ENCODE data around the gene SERPINB12. TPM values are rescaled to one million over a fixed set of nuclear protein-coding genes. Genes with fewer than 3 reads are reported as not detected.

SERPINB12 gene
- total RNA-seq, 1 experiment from 2014 or later: not detected

DNA sequence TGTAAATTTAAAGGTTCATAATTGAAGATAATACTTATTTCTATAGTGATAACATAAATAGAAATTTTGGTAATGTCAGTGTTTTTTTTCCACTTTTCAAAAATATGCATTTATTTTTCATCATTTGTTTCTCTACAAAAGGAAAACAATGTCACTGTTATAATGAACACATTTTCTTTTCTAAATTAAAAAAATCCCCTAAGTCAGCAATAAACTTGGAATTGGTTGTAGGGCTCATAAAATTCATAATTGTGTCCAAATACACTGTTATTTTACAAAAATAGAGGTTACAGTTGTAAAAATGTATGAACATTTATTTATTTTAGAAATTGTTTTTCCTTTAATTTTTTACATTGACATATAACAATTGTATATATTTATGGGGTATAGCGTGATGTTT, 26.4 kb upstream of the SERPINB12 start:
- ChIA-PET CTCF (interaction anchor here (0.6 kb wide), 1 partner anchor 66 kb away, joined by 5 read pairs; no protein-coding TSS in a partner anchor), POLR2A (ENCODE audit: unreplicated experiment) (no interaction called here)
- Histone ChIP-seq H3K27me3 (ENCODE audit: insufficient read depth, low read depth) (no peaks in the 10 kb centered on the region), H3K4me1 (replicated peaks; ENCODE audit: insufficient read depth) (no peaks in the 10 kb centered on the region), H3K9me2 (ENCODE audit: insufficient read depth) (no peaks in the 10 kb centered on the region), H3K9me3 (ENCODE audit: insufficient read depth, low read depth) (no peaks in the 10 kb centered on the region), H4K20me1 (ENCODE audit: insufficient read depth) (no peaks in the 10 kb centered on the region), H3K4me2 (no peak overlapping the region), H3K4me3 (no peak overlapping the region), H3K79me2 (ENCODE audit: low read depth) (no peaks in the 10 kb centered on the region), H3K27ac (no peak overlapping the region), H3F3A (ENCODE audit: insufficient read depth, low read depth) (no peaks in the 10 kb centered on the region), H3K36me3 (ENCODE audit: low read depth) (no peaks in the 10 kb centered on the region), H2AFZ (no peak overlapping the region)
- TF ChIP-seq CTCF (conservative IDR thresholded peaks at IDR 0.05) (no peak), EZH2 (IDR thresholded peaks at IDR 0.05; ENCODE audit: low read depth) (no peak)
- intact Hi-C loops (cut with micrococcal nuclease; ENCODE audit: unreplicated experiment): loop anchor here (5.0 to 10.0 kb wide), 2 partner anchors 422 to 459 kb away; partner anchors contain the start of gene SERPINB8
- no peak for DNase-seq
- no TSS peak for BruUV-seq (replicated peaks)

DNA sequence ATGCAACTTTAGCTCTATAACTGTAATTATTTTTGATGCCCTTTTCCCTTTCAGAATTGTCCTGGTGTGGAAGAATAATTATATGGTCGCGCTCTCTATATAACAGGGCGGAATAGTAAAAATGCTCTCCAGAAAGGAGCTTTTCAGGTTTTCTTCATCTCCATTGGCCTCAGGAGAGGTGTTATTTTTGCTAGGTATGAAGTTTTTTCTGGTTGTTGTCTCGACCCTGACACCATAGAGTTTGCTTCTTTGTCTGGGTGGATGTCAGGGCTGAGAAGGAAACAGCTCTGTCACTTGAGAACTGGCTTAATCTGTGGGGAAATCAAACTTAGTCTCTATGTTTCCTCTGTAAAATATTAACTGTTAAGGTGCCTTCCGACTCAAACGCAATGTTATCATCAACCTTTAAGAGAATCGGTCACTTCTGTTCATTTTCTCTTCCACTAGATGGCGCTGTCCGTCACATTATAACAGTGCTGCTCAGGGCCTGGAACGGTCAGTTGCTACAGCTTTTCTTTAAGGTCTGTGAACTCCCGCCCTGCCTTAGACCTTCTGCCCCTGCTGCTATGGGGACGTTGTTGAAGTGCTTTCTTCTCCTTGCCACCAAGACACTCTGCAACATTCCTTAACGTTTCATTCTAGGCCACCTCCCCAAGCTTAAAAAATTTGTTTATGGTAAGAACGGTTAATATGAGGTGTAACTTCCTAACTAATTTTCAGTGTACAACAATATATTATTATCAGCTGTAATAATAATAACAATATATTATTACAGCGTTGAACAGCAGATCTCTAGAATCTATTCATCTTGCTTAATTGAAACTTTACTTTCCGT, 23.8 kb upstream of the SERPINB12 start:
- Histone ChIP-seq H3K4me1 (replicated peaks; ENCODE audit: insufficient read depth) (no peaks in the 10 kb centered on the region), H3K79me2 (ENCODE audit: low read depth) (no peaks in the 10 kb centered on the region), H2AFZ (0 out of 2 replicates have a peak overlapping the region, but pooled peaks have one; percentile 35), H3K36me3 (ENCODE audit: low read depth) (no peaks in the 10 kb centered on the region), H3K27ac (no peak overlapping the region), H3K4me3 (no peak overlapping the region), H3K9me3 (ENCODE audit: insufficient read depth, low read depth) (no peaks in the 10 kb centered on the region), H3K27me3 (ENCODE audit: insufficient read depth, low read depth) (no peaks in the 10 kb centered on the region), H4K20me1 (ENCODE audit: insufficient read depth) (no peaks in the 10 kb centered on the region), H3K9me2 (ENCODE audit: insufficient read depth) (no peaks in the 10 kb centered on the region), H3F3A (ENCODE audit: insufficient read depth, low read depth) (no peaks in the 10 kb centered on the region), H3K4me2 (peak overlapping the region; percentile 62; the same call in 1 of the 2 replicates)
- peak; percentile 45 to 67 for DNase-seq
- POLR2A ChIA-PET (ENCODE audit: unreplicated experiment): no interaction called here
- BruUV-seq (replicated peaks): no TSS peak
- CTCF ChIA-PET: interaction anchor here (0.5 to 1.9 kb wide), 9 partner anchors 35 to 418 kb away, joined by 3 to 24 read pairs (median 4); no protein-coding TSS in a partner anchor
- intact Hi-C loops (cut with micrococcal nuclease; ENCODE audit: unreplicated experiment): loop anchor here (1.0 to 10.0 kb wide), 6 partner anchors 60 to 456 kb away; partner anchors contain the start of gene SERPINB8
- peak; percentile 79 for TF ChIP-seq CTCF (conservative IDR thresholded peaks at IDR 0.05)
- TF ChIP-seq EZH2 (IDR thresholded peaks at IDR 0.05; ENCODE audit: low read depth): no peak

DNA sequence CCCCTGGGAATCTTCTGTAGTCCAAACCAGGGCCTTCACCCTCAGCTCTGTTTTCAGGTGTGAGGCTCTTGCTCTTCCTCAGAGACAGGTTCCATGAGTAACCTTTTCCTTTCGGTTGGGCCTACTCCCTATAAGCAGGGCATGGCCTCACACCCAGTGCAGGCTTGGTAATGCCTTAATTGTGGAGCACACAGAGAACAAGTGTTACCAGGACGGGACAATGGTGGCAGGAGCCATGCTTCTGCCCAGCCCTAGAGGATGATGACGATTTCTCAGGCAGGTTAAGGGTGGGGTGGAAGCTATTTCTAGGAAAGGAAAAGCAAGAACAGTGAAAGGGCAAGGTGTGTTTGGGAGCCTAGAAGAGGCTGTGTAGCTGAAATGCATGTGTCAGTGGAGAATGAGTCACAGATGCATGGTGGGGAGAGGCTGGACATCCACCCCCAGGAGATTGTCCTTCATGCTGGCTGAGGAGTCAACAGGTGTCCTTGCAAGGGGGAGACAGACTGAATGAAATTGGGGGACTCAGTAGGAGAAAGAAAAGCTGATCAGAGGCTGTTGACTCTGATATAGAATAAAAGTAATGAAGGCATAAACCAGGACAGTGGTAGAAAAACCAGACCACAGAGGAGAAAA, 22.0 kb upstream of the SERPINB12 start:
- Histone ChIP-seq H3K27ac (no peak overlapping the region), H3K79me2 (ENCODE audit: low read depth) (no peaks in the 10 kb centered on the region), H3K4me1 (replicated peaks; ENCODE audit: insufficient read depth) (no peaks in the 10 kb centered on the region), H3K9me2 (ENCODE audit: insufficient read depth) (no peaks in the 10 kb centered on the region), H3K9me3 (ENCODE audit: insufficient read depth, low read depth) (no peaks in the 10 kb centered on the region), H3F3A (ENCODE audit: insufficient read depth, low read depth) (no peaks in the 10 kb centered on the region), H2AFZ (0 out of 2 replicates have a peak overlapping the region, but pooled peaks have one; percentile 43), H3K36me3 (ENCODE audit: low read depth) (no peaks in the 10 kb centered on the region), H4K20me1 (ENCODE audit: insufficient read depth) (no peaks in the 10 kb centered on the region), H3K27me3 (ENCODE audit: insufficient read depth, low read depth) (no peaks in the 10 kb centered on the region), H3K4me3 (no peak overlapping the region), H3K4me2 (no peak overlapping the region)
- DNase-seq: no peak
- ChIA-PET POLR2A (ENCODE audit: unreplicated experiment) (no interaction called here), CTCF (interaction anchor here (0.7 kb wide), 1 partner anchor 58 kb away, joined by 4 read pairs; no protein-coding TSS in a partner anchor)
- no peak for TF ChIP-seq CTCF (conservative IDR thresholded peaks at IDR 0.05)
- no peak for TF ChIP-seq EZH2 (IDR thresholded peaks at IDR 0.05; ENCODE audit: low read depth)
- BruUV-seq (replicated peaks): no TSS peak
- intact Hi-C loops (cut with micrococcal nuclease; ENCODE audit: unreplicated experiment): no loop called here

Data from PC-9 (cell line).